GM12878 (cell line): ENCODE measurements around the gene EXOC4.

ENCODE experiments used
- POLR2A ChIP-seq: IDR thresholded peaks from 2 replicates; pipeline ENCODE4 v1.6.1; 2011; ENCODE audit warnings: low read depth, mild to moderate bottlenecking, low read length
- POLR2AphosphoS5 ChIP-seq: IDR thresholded peaks from 2 replicates; pipeline ENCODE4 v1.6.1; 2011; ENCODE audit warnings: mild to moderate bottlenecking, low read length, inconsistent platforms

- TF ChIP-seq POLR2AphosphoS5: no peak
- no peak for TF ChIP-seq POLR2A
These were observed 183.1 kb downstream of the EXOC4 start for GRCh38 chr7:133436014-133436428.
